ENCODE results near the gene NCAPH2.

- TF ChIP-seq LEF1 (IDR thresholded peaks at IDR 0.05; ENCODE audit: borderline replicate concordance) (no peak), L3MBTL2 (conservative IDR thresholded peaks at IDR 0.05) (no peak), FOXA1 (IDR thresholded peaks at IDR 0.05) (no peak), SUZ12 (IDR thresholded peaks at IDR 0.05) (no peak), SP1 (IDR thresholded peaks at IDR 0.05) (no peak), NFRKB (IDR thresholded peaks at IDR 0.05) (no peak)
Observed at GRCh38 chr22:50481045-50481439, 27.0 kb upstream of the NCAPH2 start.
